IPS DF 6.9 (cell line): ENCODE results near the gene ANO5.
"Not testable (repeated sequence)": the region's sequence is repeated elsewhere in the genome, so short reads cannot be mapped to it uniquely, and the experiment has no call there.

Experiments used
- DNase-seq: peaks from one replicate; pipeline ENCODE4 v3.0.0-alpha.2; 2013; ENCODE audit warnings: low read depth, low spot score
- H3K27ac ChIP-seq: one replicate; pipeline ENCODE4 v1.5.1; 2013; ENCODE audit warnings: low read length, control low read depth
- H3K27me3 ChIP-seq: 2 replicates; pipeline ENCODE4 v1.6.1; 2013; ENCODE audit warnings: mild to moderate bottlenecking, low read length; ENCODE audit not compliant: control insufficient read depth, insufficient read depth
- H3K36me3 ChIP-seq: 2 replicates; pipeline ENCODE4 v1.6.1; 2013; ENCODE audit warnings: low read length; ENCODE audit not compliant: control insufficient read depth, insufficient read depth
- H3K4me1 ChIP-seq: 2 replicates; pipeline ENCODE4 v1.6.1; 2013; ENCODE audit warnings: low read length; ENCODE audit not compliant: control insufficient read depth, insufficient read depth
- H3K4me3 ChIP-seq: 2 replicates; pipeline ENCODE4 v1.5.1; 2013; ENCODE audit warnings: mild to moderate bottlenecking, low read length
- H3K9me3 ChIP-seq: 2 replicates; pipeline ENCODE4 v1.6.1; 2013; ENCODE audit warnings: low read length, inconsistent platforms; ENCODE audit not compliant: control insufficient read depth, insufficient read depth
- WGBS: extraction: QIAGEN DNeasy Blood & Tissue Kit; methylation state at CpG from one replicate; pipeline ENCODE4 v1.1.7; 2013; ENCODE audit warnings: mixed read lengths, missing lambda C conversion rate; ENCODE audit not compliant: insufficient read length, insufficient coverage; 5-methylcytosine and 5-hydroxymethylcytosine counted together

Gene ANO5

GRCh38 chr11:22256876-22257275 lies 64.0 kb downstream of the ANO5 start:
- no CpG with 5 or more reads among the region's 1 CpG for WGBS
- 0 out of 2 replicates have a peak, but pooled peaks cover 2% of the 10 kb centered on the region for H3K36me3 ChIP-seq
- no peak overlapping the region for H3K4me3 ChIP-seq
- H3K27me3 ChIP-seq = no peaks in the 10 kb centered on the region
- H3K9me3 ChIP-seq = no peaks in the 10 kb centered on the region
- no peak for DNase-seq
- no peaks in the 10 kb centered on the region for H3K4me1 ChIP-seq
- no peak overlapping the region for H3K27ac ChIP-seq

- Histone ChIP-seq H3K4me3 (no peak overlapping the region), H3K4me1 (no peaks in the 10 kb centered on the region), H3K27ac (no peak overlapping the region), H3K36me3 (no peaks in the 10 kb centered on the region), H3K27me3 (no peaks in the 10 kb centered on the region), H3K9me3 (no peaks in the 10 kb centered on the region)
- DNase-seq = no peak
- WGBS = no CpG with 5 or more reads among the region's 2 CpGs
These were observed 70.7 kb downstream of the ANO5 start for GRCh38 chr11:22263613-22264012.

GRCh38 chr11:22268983-22269624 lies 76.2 kb downstream of the ANO5 start:
- not testable (repeated sequence) for H3K9me3 ChIP-seq, H3K4me3 ChIP-seq, H3K4me1 ChIP-seq, DNase-seq, H3K36me3 ChIP-seq, H3K27ac ChIP-seq, H3K27me3 ChIP-seq
- 100% methylated on average over 1 of the region's 1 CpG for WGBS

GRCh38 chr11:22273781-22274180 lies 80.9 kb downstream of the ANO5 start:
- Histone ChIP-seq H3K9me3 (no peaks in the 10 kb centered on the region), H3K4me1 (no peaks in the 10 kb centered on the region), H3K27me3 (no peaks in the 10 kb centered on the region), H3K4me3 (no peak overlapping the region), H3K36me3 (no peaks in the 10 kb centered on the region), H3K27ac (no peak overlapping the region)
- no peak for DNase-seq
- WGBS = no CpG with 5 or more reads among the region's 1 CpG

- H3K36me3 ChIP-seq = no peaks in the 10 kb centered on the region
- H3K9me3 ChIP-seq = no peaks in the 10 kb centered on the region
- DNase-seq = no peak
- H3K4me1 ChIP-seq = no peaks in the 10 kb centered on the region
- H3K27me3 ChIP-seq = no peaks in the 10 kb centered on the region
- no peak overlapping the region for H3K27ac ChIP-seq
- no peak overlapping the region for H3K4me3 ChIP-seq
These were observed 82.7 kb downstream of the ANO5 start for GRCh38 chr11:22275600-22275999.

- Histone ChIP-seq H3K36me3 (no peaks in the 10 kb centered on the region), H3K27ac (no peak overlapping the region), H3K4me1 (no peaks in the 10 kb centered on the region), H3K4me3 (no peak overlapping the region), H3K27me3 (no peaks in the 10 kb centered on the region), H3K9me3 (no peaks in the 10 kb centered on the region)
- no peak for DNase-seq
- no CpG with 5 or more reads among the region's 4 CpGs for WGBS
These were observed 83.7 kb downstream of the ANO5 start for GRCh38 chr11:22276535-22276934.

GRCh38 chr11:22284991-22285390 lies 92.1 kb downstream of the ANO5 start:
- H3K4me3 ChIP-seq, H3K4me1 ChIP-seq, H3K27ac ChIP-seq, H3K36me3 ChIP-seq, H3K9me3 ChIP-seq, DNase-seq, H3K27me3 ChIP-seq: not testable (repeated sequence)
- no CpG with 5 or more reads among the region's 17 CpGs for WGBS

GRCh38 chr11:22302368-22302767 lies 109.5 kb downstream of the ANO5 start:
- H3K27ac ChIP-seq = no peak overlapping the region
- no peak overlapping the region for H3K4me3 ChIP-seq
- H3K27me3 ChIP-seq = no peaks in the 10 kb centered on the region
- H3K4me1 ChIP-seq = no peaks in the 10 kb centered on the region
- no peak for DNase-seq
- no peaks in the 10 kb centered on the region for H3K36me3 ChIP-seq
- H3K9me3 ChIP-seq = no peaks in the 10 kb centered on the region

GRCh38 chr11:22304337-22304961 lies 111.6 kb downstream of the ANO5 start:
- Histone ChIP-seq H3K9me3 (no peaks in the 10 kb centered on the region), H3K36me3 (no peaks in the 10 kb centered on the region), H3K4me1 (no peaks in the 10 kb centered on the region), H3K4me3 (no peak overlapping the region), H3K27ac (no peak overlapping the region), H3K27me3 (no peaks in the 10 kb centered on the region)
- no peak for DNase-seq
- WGBS = no CpG with 5 or more reads among the region's 5 CpGs

- Histone ChIP-seq H3K27ac (no peak overlapping the region), H3K27me3 (no peaks in the 10 kb centered on the region), H3K9me3 (no peaks in the 10 kb centered on the region), H3K4me3 (no peak overlapping the region), H3K36me3 (no peaks in the 10 kb centered on the region), H3K4me1 (no peaks in the 10 kb centered on the region)
- no CpG with 5 or more reads among the region's 15 CpGs for WGBS
- DNase-seq = no peak
These were observed 124.8 kb downstream of the ANO5 start for GRCh38 chr11:22317656-22318055.

- no peak for DNase-seq
- Histone ChIP-seq H3K36me3 (no peaks in the 10 kb centered on the region), H3K9me3 (no peaks in the 10 kb centered on the region), H3K4me1 (no peaks in the 10 kb centered on the region; the same call in 1 of the 2 replicates), H3K27ac (no peak overlapping the region), H3K4me3 (no peak overlapping the region), H3K27me3 (no peaks in the 10 kb centered on the region)
- no CpG with 5 or more reads among the region's 4 CpGs for WGBS
These were observed 138.9 kb downstream of the ANO5 start for GRCh38 chr11:22331771-22332170.
